HepG2 (cell line): ENCODE results near the gene ENO1.

Experiments
- CHD2 ChIP-seq: IDR thresholded peaks from 2 replicates; pipeline ENCODE4 v1.6.1; 2011; ENCODE audit warnings: low read depth, low read length, improper control_type of control experiment
- POLR2AphosphoS5 ChIP-seq: IDR thresholded peaks from 2 replicates; pipeline ENCODE4 v1.6.1; 2012; ENCODE audit warnings: low read depth, low read length
- SKI ChIP-seq: fragments of 450-650 bp; IDR thresholded peaks from one replicate; pipeline ENCODE4 v1.6.1; 2018; ENCODE audit warnings: mild to moderate bottlenecking; ENCODE audit not compliant: partially characterized antibody
- ZFP36 ChIP-seq: fragments of 150-350 bp; IDR thresholded peaks from 2 replicates; pipeline ENCODE4 v1.6.1; 2018; ENCODE audit warnings: borderline replicate concordance, low read length, low read depth; ENCODE audit not compliant: partially characterized antibody
- TF ChIP-seq, protein P1 (sequence below): IDR thresholded peaks from 2 replicates; pipeline ENCODE4 v1.6.1; 2016

DNA sequence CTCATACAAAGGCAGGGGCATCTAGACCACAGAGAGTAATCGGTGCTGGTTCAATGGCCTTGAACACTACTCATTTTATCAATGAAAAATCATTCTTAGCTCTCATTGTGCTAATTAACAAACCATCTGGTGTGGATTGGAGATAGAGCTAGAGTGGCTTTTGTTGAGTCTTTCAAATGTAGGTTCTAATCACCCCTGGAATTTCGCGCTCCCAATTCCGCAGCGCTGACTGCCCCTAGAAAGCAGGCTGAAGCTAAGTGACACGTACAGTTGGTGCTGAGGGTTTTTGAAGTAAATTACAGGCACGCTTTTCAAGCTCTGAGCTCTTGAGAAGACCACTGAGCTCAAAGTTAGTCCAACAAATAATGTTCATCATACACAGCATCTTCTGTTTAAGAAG, 36.0 kb upstream of the ENO1 start:
- no peak for TF ChIP-seq ZFP36
- TF ChIP-seq SKI: no peak
- no peak for TF ChIP-seq POLR2AphosphoS5
- TF ChIP-seq, protein P1, sequence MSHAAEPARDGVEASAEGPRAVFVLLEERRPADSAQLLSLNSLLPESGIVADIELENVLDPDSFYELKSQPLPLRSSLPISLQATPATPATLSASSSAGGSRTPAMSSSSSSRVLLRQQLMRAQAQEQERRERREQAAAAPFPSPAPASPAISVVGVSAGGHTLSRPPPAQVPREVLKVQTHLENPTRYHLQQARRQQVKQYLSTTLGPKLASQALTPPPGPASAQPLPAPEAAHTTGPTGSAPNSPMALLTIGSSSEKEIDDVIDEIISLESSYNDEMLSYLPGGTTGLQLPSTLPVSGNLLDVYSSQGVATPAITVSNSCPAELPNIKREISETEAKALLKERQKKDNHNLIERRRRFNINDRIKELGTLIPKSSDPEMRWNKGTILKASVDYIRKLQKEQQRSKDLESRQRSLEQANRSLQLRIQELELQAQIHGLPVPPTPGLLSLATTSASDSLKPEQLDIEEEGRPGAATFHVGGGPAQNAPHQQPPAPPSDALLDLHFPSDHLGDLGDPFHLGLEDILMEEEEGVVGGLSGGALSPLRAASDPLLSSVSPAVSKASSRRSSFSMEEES (CRISPR knock-in tag): no peak
- no peak for TF ChIP-seq CHD2
